Ishikawa (cell line): ENCODE results near the gene ARID3C.

Source experiments
- CEBPB ChIP-seq: IDR thresholded peaks from 2 replicates; pipeline ENCODE4 v1.6.1; 2012
- CREB1 ChIP-seq: IDR thresholded peaks from 2 replicates; pipeline ENCODE4 v1.6.1; 2012; ENCODE audit warnings: low read depth
- EGR1 ChIP-seq: IDR thresholded peaks from 2 replicates; pipeline ENCODE4 v1.6.1; 2012
- EP300 ChIP-seq: IDR thresholded peaks from 2 replicates; pipeline ENCODE4 v1.6.1; 2012; ENCODE audit warnings: borderline replicate concordance
- FOXM1 ChIP-seq: IDR thresholded peaks from 2 replicates; pipeline ENCODE4 v1.6.1; 2012; ENCODE audit warnings: low read depth, borderline replicate concordance
- MAX ChIP-seq: IDR thresholded peaks from 2 replicates; pipeline ENCODE4 v1.6.1; 2012
- NFIC ChIP-seq: IDR thresholded peaks from 2 replicates; pipeline ENCODE4 v1.6.1; 2012
- RAD21 ChIP-seq: IDR thresholded peaks from 2 replicates; pipeline ENCODE4 v1.6.1; 2012; ENCODE audit warnings: low read depth
- TAF1 ChIP-seq: IDR thresholded peaks from 2 replicates; pipeline ENCODE4 v1.6.1; 2012; ENCODE audit warnings: low read depth, mild to moderate bottlenecking
- TCF12 ChIP-seq: IDR thresholded peaks from 2 replicates; pipeline ENCODE4 v1.6.1; 2012; ENCODE audit warnings: low read depth
- TEAD4 ChIP-seq: IDR thresholded peaks from 2 replicates; pipeline ENCODE4 v1.6.1; 2012
- YY1 ChIP-seq: IDR thresholded peaks from 2 replicates; pipeline ENCODE4 v1.6.1; 2012; ENCODE audit warnings: low read depth
- ZBTB7A ChIP-seq: IDR thresholded peaks from 2 replicates; pipeline ENCODE4 v1.6.1; 2012; ENCODE audit warnings: low read depth
- TF ChIP-seq, protein P1 (sequence below): IDR thresholded peaks from 2 replicates; pipeline ENCODE4 v1.6.1; 2012; ENCODE audit warnings: low read depth, mild to moderate bottlenecking
- TF ChIP-seq, protein P2 (sequence below): IDR thresholded peaks from 2 replicates; pipeline ENCODE4 v1.6.1; 2012

Gene ARID3C

GRCh38 chr9:34572092-34572491, 56.8 kb downstream of the ARID3C start:
- TF ChIP-seq, protein P1, sequence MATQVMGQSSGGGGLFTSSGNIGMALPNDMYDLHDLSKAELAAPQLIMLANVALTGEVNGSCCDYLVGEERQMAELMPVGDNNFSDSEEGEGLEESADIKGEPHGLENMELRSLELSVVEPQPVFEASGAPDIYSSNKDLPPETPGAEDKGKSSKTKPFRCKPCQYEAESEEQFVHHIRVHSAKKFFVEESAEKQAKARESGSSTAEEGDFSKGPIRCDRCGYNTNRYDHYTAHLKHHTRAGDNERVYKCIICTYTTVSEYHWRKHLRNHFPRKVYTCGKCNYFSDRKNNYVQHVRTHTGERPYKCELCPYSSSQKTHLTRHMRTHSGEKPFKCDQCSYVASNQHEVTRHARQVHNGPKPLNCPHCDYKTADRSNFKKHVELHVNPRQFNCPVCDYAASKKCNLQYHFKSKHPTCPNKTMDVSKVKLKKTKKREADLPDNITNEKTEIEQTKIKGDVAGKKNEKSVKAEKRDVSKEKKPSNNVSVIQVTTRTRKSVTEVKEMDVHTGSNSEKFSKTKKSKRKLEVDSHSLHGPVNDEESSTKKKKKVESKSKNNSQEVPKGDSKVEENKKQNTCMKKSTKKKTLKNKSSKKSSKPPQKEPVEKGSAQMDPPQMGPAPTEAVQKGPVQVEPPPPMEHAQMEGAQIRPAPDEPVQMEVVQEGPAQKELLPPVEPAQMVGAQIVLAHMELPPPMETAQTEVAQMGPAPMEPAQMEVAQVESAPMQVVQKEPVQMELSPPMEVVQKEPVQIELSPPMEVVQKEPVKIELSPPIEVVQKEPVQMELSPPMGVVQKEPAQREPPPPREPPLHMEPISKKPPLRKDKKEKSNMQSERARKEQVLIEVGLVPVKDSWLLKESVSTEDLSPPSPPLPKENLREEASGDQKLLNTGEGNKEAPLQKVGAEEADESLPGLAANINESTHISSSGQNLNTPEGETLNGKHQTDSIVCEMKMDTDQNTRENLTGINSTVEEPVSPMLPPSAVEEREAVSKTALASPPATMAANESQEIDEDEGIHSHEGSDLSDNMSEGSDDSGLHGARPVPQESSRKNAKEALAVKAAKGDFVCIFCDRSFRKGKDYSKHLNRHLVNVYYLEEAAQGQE = no peak
- TF ChIP-seq NFIC (no peak), ZBTB7A (no peak), TCF12 (no peak), RAD21 (no peak), MAX (no peak), CEBPB (no peak), TEAD4 (no peak), YY1 (no peak), CREB1 (no peak), FOXM1 (no peak), EP300 (no peak), TAF1 (no peak), EGR1 (no peak)
- TF ChIP-seq, protein P2, sequence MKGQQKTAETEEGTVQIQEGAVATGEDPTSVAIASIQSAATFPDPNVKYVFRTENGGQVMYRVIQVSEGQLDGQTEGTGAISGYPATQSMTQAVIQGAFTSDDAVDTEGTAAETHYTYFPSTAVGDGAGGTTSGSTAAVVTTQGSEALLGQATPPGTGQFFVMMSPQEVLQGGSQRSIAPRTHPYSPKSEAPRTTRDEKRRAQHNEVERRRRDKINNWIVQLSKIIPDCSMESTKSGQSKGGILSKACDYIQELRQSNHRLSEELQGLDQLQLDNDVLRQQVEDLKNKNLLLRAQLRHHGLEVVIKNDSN = no peak

DNA sequence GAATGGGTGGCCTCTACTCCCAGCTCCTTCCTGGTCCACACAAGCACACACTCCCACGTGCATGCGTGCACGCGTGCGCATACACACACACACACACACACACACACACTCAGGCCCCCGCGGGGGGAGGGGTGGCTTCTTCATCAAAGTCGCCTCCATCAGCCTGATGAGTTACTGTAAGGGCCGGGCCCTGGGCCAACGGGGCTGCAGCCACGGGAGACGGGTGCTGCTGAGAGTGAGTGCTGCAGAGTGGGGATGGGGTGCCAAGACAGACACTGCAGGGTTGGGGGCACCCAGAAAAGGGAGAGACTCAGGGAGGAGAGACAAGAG, 57.4 kb downstream of the ARID3C start:
- TF ChIP-seq TAF1 (no peak), RAD21 (no peak), MAX (no peak), EGR1 (no peak), EP300 (no peak), NFIC (no peak), TCF12 (no peak), TEAD4 (no peak), CREB1 (no peak), CEBPB (no peak), ZBTB7A (no peak), YY1 (no peak), FOXM1 (no peak)
- TF ChIP-seq, protein P1 = no peak
- TF ChIP-seq, protein P2 = no peak
